Measurements from ENCODE around the gene UCN2. TPM values are rescaled to one million over a fixed set of nuclear protein-coding genes. Genes with fewer than 3 reads are reported as not detected.

The UCN2 gene
- total RNA-seq = 1.2 and 1.4 TPM in 2 replicates
- long read RNA-seq = 0 reads

- peaks cover 3% of the 10 kb centered on the region for H3K27me3 Mint-ChIP-seq
- H3K9me3 Mint-ChIP-seq (ENCODE audit: low read depth) = no peaks in the 10 kb centered on the region
- H3K4me1 Mint-ChIP-seq (ENCODE audit: low read depth) = peaks cover 9% of the 10 kb centered on the region
- H3K4me3 Mint-ChIP-seq (ENCODE audit: low read depth) = no peak within 1 kb of the TSS
- no peaks in the 10 kb centered on the region for H3K36me3 Mint-ChIP-seq (ENCODE audit: insufficient read depth)
- no peak for TF ChIP-seq CTCF (IDR thresholded peaks at IDR 0.05; ENCODE audit: unreplicated experiment)
- peak within 1 kb of the TSS; percentile 39 for H3K27ac Mint-ChIP-seq
- DNase-seq (ENCODE audit: low spot score, unreplicated experiment) = no peak
These were observed at the start of gene UCN2 for GRCh38 chr3:48563382-48563918. Gene UCN2 (minus strand): TSS chr3:48563781. CDS start chr3:48563124, 657 bp downstream.

DNA sequence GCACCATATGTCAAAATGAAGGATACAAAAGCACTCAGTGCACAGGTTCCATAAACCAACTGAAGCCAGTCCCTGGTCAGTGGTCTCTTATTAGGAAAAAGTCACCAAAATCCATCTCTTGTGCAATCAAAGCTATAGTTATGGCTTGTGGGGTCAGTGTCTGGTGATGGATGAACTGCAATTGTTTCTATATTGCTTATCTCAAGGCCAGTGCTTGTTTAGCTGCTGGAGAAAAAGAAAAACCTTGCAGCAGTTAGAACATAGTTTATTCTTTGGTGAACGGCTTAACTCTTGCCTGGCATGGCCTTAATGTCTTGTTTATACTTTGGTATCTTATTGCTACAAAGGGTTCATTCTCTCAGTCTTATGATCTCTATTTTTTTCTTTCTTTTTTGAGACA lies 48.7 kb upstream of the UCN2 start:
- Mint-ChIP-seq H3K4me3 (ENCODE audit: low read depth) (no peak overlapping the region), H3K4me1 (ENCODE audit: low read depth) (peaks cover 23% of the 10 kb centered on the region), H3K27me3 (no peaks in the 10 kb centered on the region), H3K36me3 (ENCODE audit: insufficient read depth) (peaks cover 11% of the 10 kb centered on the region), H3K9me3 (ENCODE audit: low read depth) (peaks cover 3% of the 10 kb centered on the region), H3K27ac (peak overlapping the region; percentile 92)
- TF ChIP-seq CTCF (IDR thresholded peaks at IDR 0.05; ENCODE audit: unreplicated experiment) = no peak
- DNase-seq (ENCODE audit: low spot score, unreplicated experiment) = no peak

- H3K4me1 Mint-ChIP-seq (ENCODE audit: low read depth) = peaks cover 23% of the 10 kb centered on the region
- peak; percentile 67 for TF ChIP-seq CTCF (IDR thresholded peaks at IDR 0.05; ENCODE audit: unreplicated experiment)
- H3K27me3 Mint-ChIP-seq = no peaks in the 10 kb centered on the region
- H3K9me3 Mint-ChIP-seq (ENCODE audit: low read depth) = no peaks in the 10 kb centered on the region
- H3K4me3 Mint-ChIP-seq (ENCODE audit: low read depth) = peak within 1 kb of the TSS; percentile 99
- DNase-seq (ENCODE audit: low spot score, unreplicated experiment) = peak; percentile 89
- peak within 1 kb of the TSS; percentile 97 for H3K27ac Mint-ChIP-seq
- peaks cover 8% of the 10 kb centered on the region for H3K36me3 Mint-ChIP-seq (ENCODE audit: insufficient read depth)
These were observed 45.8 kb upstream of the UCN2 start, which contains the start of gene UQCRC1 for GRCh38 chr3:48609088-48610005. Gene UQCRC1 (minus strand): TSS chr3:48609646. CDS start chr3:48609620, 26 bp downstream.

DNA sequence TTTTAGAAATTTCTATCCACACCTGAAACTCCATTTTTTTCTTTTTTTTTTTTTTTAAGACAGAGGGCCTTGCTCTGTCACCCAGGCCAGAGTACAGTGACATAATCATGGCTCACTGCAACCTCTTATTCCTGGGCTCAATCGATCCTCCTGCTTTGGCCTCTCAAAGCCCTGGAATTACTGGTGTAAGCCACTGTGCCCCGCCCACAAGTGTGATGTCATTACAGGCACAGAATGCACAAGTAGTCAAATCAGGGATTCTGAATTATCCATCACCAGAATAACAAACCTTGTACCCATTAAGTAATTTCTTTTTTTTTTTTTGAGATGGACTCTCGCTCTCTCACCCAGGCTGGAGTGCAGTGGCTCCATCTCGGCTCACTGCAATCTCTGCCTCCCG lies 43.9 kb upstream of the UCN2 start:
- peak overlapping the region; percentile 99 for H3K4me3 Mint-ChIP-seq (ENCODE audit: low read depth)
- H3K27me3 Mint-ChIP-seq = no peaks in the 10 kb centered on the region
- peaks cover 13% of the 10 kb centered on the region for H3K36me3 Mint-ChIP-seq (ENCODE audit: insufficient read depth)
- peaks cover 20% of the 10 kb centered on the region for H3K4me1 Mint-ChIP-seq (ENCODE audit: low read depth)
- DNase-seq (ENCODE audit: low spot score, unreplicated experiment) = no peak
- no peak for TF ChIP-seq CTCF (IDR thresholded peaks at IDR 0.05; ENCODE audit: unreplicated experiment)
- no peak overlapping the region for H3K27ac Mint-ChIP-seq
- H3K9me3 Mint-ChIP-seq (ENCODE audit: low read depth) = no peaks in the 10 kb centered on the region

GRCh38 chr3:48601622-48601994 lies 38.0 kb upstream of the UCN2 start:
- no peaks in the 10 kb centered on the region for H3K4me1 Mint-ChIP-seq (ENCODE audit: low read depth)
- no peak overlapping the region for H3K27ac Mint-ChIP-seq
- H3K27me3 Mint-ChIP-seq = no peaks in the 10 kb centered on the region
- DNase-seq (ENCODE audit: low spot score, unreplicated experiment) = no peak
- peaks cover 14% of the 10 kb centered on the region for H3K36me3 Mint-ChIP-seq (ENCODE audit: insufficient read depth)
- TF ChIP-seq CTCF (IDR thresholded peaks at IDR 0.05; ENCODE audit: unreplicated experiment) = no peak
- H3K9me3 Mint-ChIP-seq (ENCODE audit: low read depth) = no peaks in the 10 kb centered on the region
- no peak overlapping the region for H3K4me3 Mint-ChIP-seq (ENCODE audit: low read depth)
